ENCODE data around the gene KIFC3.

- TF ChIP-seq CTCF (IDR thresholded peaks at IDR 0.05) (no peak), POLR2A (IDR thresholded peaks at IDR 0.05) (no peak)
Observed at GRCh38 chr16:57784334-57784733, 18.0 kb downstream of the KIFC3 start.
